ENCODE data around the gene SLC6A15. TPM values are rescaled to one million over a fixed set of nuclear protein-coding genes. Genes with fewer than 3 reads are reported as not detected.

SLC6A15 gene
- polyA plus RNA-seq, 4 donors, result 0.34 to 1.0 TPM; not detected in 2

DNA sequence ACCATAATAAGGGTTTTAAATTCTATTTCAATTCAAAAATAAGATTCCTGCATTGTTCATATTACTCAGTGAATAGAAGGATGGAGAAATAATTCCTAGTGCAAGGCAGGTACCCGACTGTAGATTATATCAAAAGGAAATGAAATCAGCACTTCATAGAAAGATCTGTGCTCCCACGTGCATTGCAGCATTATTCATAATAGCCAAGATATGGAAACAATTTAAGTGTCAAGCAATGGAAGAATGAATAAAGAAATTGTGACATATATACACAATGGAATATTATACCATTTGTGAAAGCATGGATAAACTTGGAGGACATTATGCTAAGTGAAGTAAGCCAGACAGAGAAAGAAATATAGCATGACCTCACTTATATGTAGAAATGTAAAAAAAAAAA lies 53.8 kb downstream of the SLC6A15 start:
- no peak for DNase-seq
- H3K36me3 ChIP-seq (ENCODE audit: control insufficient read depth in 3 of 3, insufficient read depth in 2 of 3, low read depth in 1 of 3, low read length in 3 of 3), result no peaks in the 10 kb centered on the region

GRCh38 chr12:84857525-84858208 lies 54.9 kb downstream of the SLC6A15 start:
- WGBS, 3 donors, result 91 to 98% (median 93%) methylated on average over 2 of the region's 2 CpGs
- FAIRE-seq, result no peak
- H3K27ac ChIP-seq (ENCODE audit: low read depth in 1 of 3, low read length in 2 of 3), result no peak overlapping the region

More for the DNA sequence above, 53.8 kb downstream of the SLC6A15 start:
- Histone ChIP-seq H3K27ac (ENCODE audit: low read depth in 1 of 3, low read length in 2 of 3) (no peak overlapping the region), H3K4me3 (ENCODE audit: low read depth in 1 of 3, low read length in 3 of 3) (no peak overlapping the region), H3K4me1 (ENCODE audit: control insufficient read depth in 3 of 3, insufficient read depth in 2 of 3, low read depth in 1 of 3, low read length in 2 of 3) (no peaks in the 10 kb centered on the region), H3K9me3 (ENCODE audit: control insufficient read depth in 2 of 2, insufficient read depth in 1 of 2, low read depth in 1 of 2, low read length in 1 of 2) (no peaks in the 10 kb centered on the region), H3K27me3 (ENCODE audit: control insufficient read depth in 3 of 3, insufficient read depth in 3 of 3, low read length in 3 of 3) (no peaks in the 10 kb centered on the region)
- FAIRE-seq, result no peak
- WGBS, 3 donors, result 51 to 67% (median 61%) methylated on average over 2 of the region's 2 CpGs

DNA sequence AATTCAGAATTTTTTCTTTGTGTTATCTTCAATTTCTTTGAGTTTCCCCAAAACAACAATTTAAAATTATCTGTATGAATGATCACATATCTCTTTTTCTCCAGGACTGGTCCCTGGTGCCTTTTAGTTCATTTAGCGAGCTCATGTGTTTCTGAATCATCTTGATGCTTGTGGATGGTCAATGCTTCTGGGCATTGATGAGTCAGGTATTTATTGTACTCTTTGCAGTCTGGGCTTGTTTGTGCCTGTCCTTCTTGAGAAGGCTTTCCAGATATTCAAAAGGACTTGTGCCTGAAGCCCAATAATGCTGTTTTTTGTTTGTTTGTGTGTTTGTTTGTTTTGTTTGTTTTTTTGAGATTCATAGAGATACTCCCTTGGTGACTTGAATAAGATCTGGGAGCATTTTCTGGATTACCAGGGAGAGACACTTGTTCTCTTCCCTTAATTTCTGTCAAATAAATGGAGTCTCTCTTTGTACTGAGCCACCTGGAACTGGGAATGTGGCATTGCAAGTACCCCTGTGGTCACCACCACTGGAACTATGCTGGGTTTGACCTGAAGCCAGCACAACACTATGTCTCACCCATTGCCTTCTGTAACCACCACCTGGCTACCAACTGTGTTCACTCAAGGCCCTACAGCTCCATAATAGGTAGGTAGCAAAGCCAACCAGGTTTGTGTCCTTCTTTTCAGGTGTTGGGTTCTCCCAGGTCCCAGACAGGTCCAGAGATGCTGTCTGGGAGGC lies 56.3 kb downstream of the SLC6A15 start:
- Histone ChIP-seq H3K4me3 (ENCODE audit: low read depth in 1 of 3, low read length in 3 of 3) (no peak overlapping the region), H3K4me1 (ENCODE audit: control insufficient read depth in 3 of 3, insufficient read depth in 2 of 3, low read depth in 1 of 3, low read length in 2 of 3) (no peaks in the 10 kb centered on the region), H3K9me3 (ENCODE audit: control insufficient read depth in 2 of 2, insufficient read depth in 1 of 2, low read depth in 1 of 2, low read length in 1 of 2) (no peaks in the 10 kb centered on the region), H3K27me3 (ENCODE audit: control insufficient read depth in 3 of 3, insufficient read depth in 3 of 3, low read length in 3 of 3) (no peaks in the 10 kb centered on the region), H3K27ac (ENCODE audit: low read depth in 1 of 3, low read length in 2 of 3) (no peak overlapping the region), H3K36me3 (ENCODE audit: control insufficient read depth in 3 of 3, insufficient read depth in 2 of 3, low read depth in 1 of 3, low read length in 3 of 3) (no peaks in the 10 kb centered on the region)
- WGBS, 3 donors, result 70 to 85% (median 78%) methylated on average over 1 of the region's 1 CpG
- FAIRE-seq, result no peak
- no peak for DNase-seq

More at GRCh38 chr12:84857525-84858208, 54.9 kb downstream of the SLC6A15 start:
- Histone ChIP-seq H3K9me3 (ENCODE audit: control insufficient read depth in 2 of 2, insufficient read depth in 1 of 2, low read depth in 1 of 2, low read length in 1 of 2) (no peaks in the 10 kb centered on the region), H3K4me3 (ENCODE audit: low read depth in 1 of 3, low read length in 3 of 3) (no peak overlapping the region), H3K4me1 (ENCODE audit: control insufficient read depth in 3 of 3, insufficient read depth in 2 of 3, low read depth in 1 of 3, low read length in 2 of 3) (no peaks in the 10 kb centered on the region), H3K27me3 (ENCODE audit: control insufficient read depth in 3 of 3, insufficient read depth in 3 of 3, low read length in 3 of 3) (no peaks in the 10 kb centered on the region), H3K36me3 (ENCODE audit: control insufficient read depth in 3 of 3, insufficient read depth in 2 of 3, low read depth in 1 of 3, low read length in 3 of 3) (no peaks in the 10 kb centered on the region)
- no peak for DNase-seq

GRCh38 chr12:84843593-84844144 lies 68.9 kb downstream of the SLC6A15 start:
- H3K27ac ChIP-seq (ENCODE audit: low read depth in 1 of 3, low read length in 2 of 3), result no peak overlapping the region
- no peaks in the 10 kb centered on the region for H3K27me3 ChIP-seq (ENCODE audit: control insufficient read depth in 3 of 3, insufficient read depth in 3 of 3, low read length in 3 of 3)
- no peak overlapping the region for H3K4me3 ChIP-seq (ENCODE audit: low read depth in 1 of 3, low read length in 3 of 3)
- WGBS, 3 donors, result 73 to 79% (median 78%) methylated on average over 1 of the region's 1 CpG
- no peaks in the 10 kb centered on the region for H3K36me3 ChIP-seq (ENCODE audit: control insufficient read depth in 3 of 3, insufficient read depth in 2 of 3, low read depth in 1 of 3, low read length in 3 of 3)
- H3K4me1 ChIP-seq (ENCODE audit: control insufficient read depth in 3 of 3, insufficient read depth in 2 of 3, low read depth in 1 of 3, low read length in 2 of 3), result no peaks in the 10 kb centered on the region
- no peaks in the 10 kb centered on the region for H3K9me3 ChIP-seq (ENCODE audit: control insufficient read depth in 2 of 2, insufficient read depth in 1 of 2, low read depth in 1 of 2, low read length in 1 of 2)
- no peak for FAIRE-seq
- DNase-seq, result no peak

DNA sequence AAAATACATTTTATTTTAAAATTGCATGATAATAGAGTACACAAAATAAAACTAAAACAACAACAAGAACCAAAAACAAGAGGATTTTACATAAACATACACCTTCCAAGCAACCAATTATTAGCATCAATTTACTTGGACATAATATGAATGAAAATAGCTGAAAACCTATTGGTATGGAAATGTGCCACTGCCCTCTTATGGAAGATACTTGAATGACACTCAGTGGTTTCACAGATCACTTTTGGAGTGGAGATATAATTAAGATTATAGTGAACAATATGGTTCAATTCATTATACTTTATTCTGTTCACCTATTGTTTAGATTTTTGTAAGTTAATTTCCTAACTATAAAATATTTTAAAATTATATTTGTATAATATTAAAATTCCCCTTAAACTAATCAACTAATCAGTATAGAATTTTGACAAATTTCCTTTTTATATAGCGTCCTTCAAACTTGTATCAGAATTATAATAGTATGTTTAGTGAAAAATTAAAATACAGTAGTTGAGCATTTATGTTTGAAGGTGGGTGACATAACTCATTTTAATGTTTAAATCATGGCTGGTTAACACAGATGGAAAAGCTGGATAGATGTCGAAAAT lies 70.1 kb downstream of the SLC6A15 start:
- WGBS, 3 donors, result 94 to 98% (median 95%) methylated on average over 2 of the region's 2 CpGs
- H3K36me3 ChIP-seq (ENCODE audit: control insufficient read depth in 3 of 3, insufficient read depth in 2 of 3, low read depth in 1 of 3, low read length in 3 of 3), result no peaks in the 10 kb centered on the region
- H3K4me3 ChIP-seq (ENCODE audit: low read depth in 1 of 3, low read length in 3 of 3), result no peak overlapping the region
- H3K4me1 ChIP-seq (ENCODE audit: control insufficient read depth in 3 of 3, insufficient read depth in 2 of 3, low read depth in 1 of 3, low read length in 2 of 3), result no peaks in the 10 kb centered on the region
- peak; percentile 96 for FAIRE-seq
- no peak overlapping the region for H3K27ac ChIP-seq (ENCODE audit: low read depth in 1 of 3, low read length in 2 of 3)
- peak; percentile 2 to 11 for DNase-seq
- H3K27me3 ChIP-seq (ENCODE audit: control insufficient read depth in 3 of 3, insufficient read depth in 3 of 3, low read length in 3 of 3), result no peaks in the 10 kb centered on the region
- no peaks in the 10 kb centered on the region for H3K9me3 ChIP-seq (ENCODE audit: control insufficient read depth in 2 of 2, insufficient read depth in 1 of 2, low read depth in 1 of 2, low read length in 1 of 2)

GRCh38 chr12:84841591-84841990 lies 71.0 kb downstream of the SLC6A15 start:
- no peaks in the 10 kb centered on the region for H3K9me3 ChIP-seq (ENCODE audit: control insufficient read depth in 2 of 2, insufficient read depth in 1 of 2, low read depth in 1 of 2, low read length in 1 of 2)
- no peak for FAIRE-seq
- no peaks in the 10 kb centered on the region for H3K4me1 ChIP-seq (ENCODE audit: control insufficient read depth in 3 of 3, insufficient read depth in 2 of 3, low read depth in 1 of 3, low read length in 2 of 3)
- DNase-seq, result no peak
- WGBS, 3 donors, result 13 to 39% (median 34%) methylated on average over 1 of the region's 1 CpG
- H3K27me3 ChIP-seq (ENCODE audit: control insufficient read depth in 3 of 3, insufficient read depth in 3 of 3, low read length in 3 of 3), result no peaks in the 10 kb centered on the region
- no peaks in the 10 kb centered on the region for H3K36me3 ChIP-seq (ENCODE audit: control insufficient read depth in 3 of 3, insufficient read depth in 2 of 3, low read depth in 1 of 3, low read length in 3 of 3)
- H3K4me3 ChIP-seq (ENCODE audit: low read depth in 1 of 3, low read length in 3 of 3), result no peak overlapping the region
- no peak overlapping the region for H3K27ac ChIP-seq (ENCODE audit: low read depth in 1 of 3, low read length in 2 of 3)

GRCh38 chr12:84840356-84840755 lies 72.2 kb downstream of the SLC6A15 start:
- H3K9me3 ChIP-seq (ENCODE audit: control insufficient read depth in 2 of 2, insufficient read depth in 1 of 2, low read depth in 1 of 2, low read length in 1 of 2), result no peaks in the 10 kb centered on the region
- no peaks in the 10 kb centered on the region for H3K36me3 ChIP-seq (ENCODE audit: control insufficient read depth in 3 of 3, insufficient read depth in 2 of 3, low read depth in 1 of 3, low read length in 3 of 3)
- H3K4me1 ChIP-seq (ENCODE audit: control insufficient read depth in 3 of 3, insufficient read depth in 2 of 3, low read depth in 1 of 3, low read length in 2 of 3), result no peaks in the 10 kb centered on the region
- no peak overlapping the region for H3K27ac ChIP-seq (ENCODE audit: low read depth in 1 of 3, low read length in 2 of 3)
- no peaks in the 10 kb centered on the region for H3K27me3 ChIP-seq (ENCODE audit: control insufficient read depth in 3 of 3, insufficient read depth in 3 of 3, low read length in 3 of 3)
- DNase-seq (no peak), FAIRE-seq (no peak)
- no peak overlapping the region for H3K4me3 ChIP-seq (ENCODE audit: low read depth in 1 of 3, low read length in 3 of 3)

DNA sequence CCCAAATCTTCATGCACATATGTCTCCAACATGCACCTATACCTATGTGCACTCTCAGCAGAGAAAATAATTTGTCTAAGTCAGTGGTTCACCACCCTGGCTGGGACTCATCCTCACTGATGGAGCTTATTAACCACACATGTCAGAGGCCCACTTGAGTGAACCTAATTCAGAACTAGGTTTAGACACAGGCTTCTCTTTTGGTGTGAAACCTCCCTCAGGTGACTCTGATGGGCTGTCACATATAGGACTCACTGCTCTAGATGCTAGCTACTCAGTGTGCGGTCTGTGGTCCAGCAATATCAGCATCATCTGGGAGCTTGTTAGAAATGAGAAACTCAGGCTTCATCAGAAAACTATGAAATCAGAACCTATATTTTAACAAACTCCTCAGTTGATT lies 85.7 kb downstream of the SLC6A15 start:
- 93 to 100% (median 93%) methylated on average over 1 of the region's 1 CpG for WGBS, 3 donors
- H3K36me3 ChIP-seq (ENCODE audit: control insufficient read depth in 3 of 3, insufficient read depth in 2 of 3, low read depth in 1 of 3, low read length in 3 of 3), result no peaks in the 10 kb centered on the region
- no peak overlapping the region for H3K4me3 ChIP-seq (ENCODE audit: low read depth in 1 of 3, low read length in 3 of 3)
- no peaks in the 10 kb centered on the region for H3K4me1 ChIP-seq (ENCODE audit: control insufficient read depth in 3 of 3, insufficient read depth in 2 of 3, low read depth in 1 of 3, low read length in 2 of 3)
- no peaks in the 10 kb centered on the region for H3K27me3 ChIP-seq (ENCODE audit: control insufficient read depth in 3 of 3, insufficient read depth in 3 of 3, low read length in 3 of 3)
- DNase-seq (no peak), FAIRE-seq (no peak)
- H3K27ac ChIP-seq (ENCODE audit: low read depth in 1 of 3, low read length in 2 of 3), result no peak overlapping the region
- no peaks in the 10 kb centered on the region for H3K9me3 ChIP-seq (ENCODE audit: control insufficient read depth in 2 of 2, insufficient read depth in 1 of 2, low read depth in 1 of 2, low read length in 1 of 2)
